GM19023 (cell line): Measurements from ENCODE around the gene AP3M1.
"Not testable (repeated sequence)": the region's sequence is repeated elsewhere in the genome, so short reads cannot be mapped to it uniquely, and the experiment has no call there.

ENCODE experiments used
- ATAC-seq: cut with Tn5 transposase; IDR thresholded peaks from one replicate; pipeline ENCODE4 v1.9.1; 2021; ENCODE audit warnings: mild to moderate bottlenecking, moderate library complexity; ENCODE audit not compliant: unreplicated experiment

The AP3M1 gene

DNA sequence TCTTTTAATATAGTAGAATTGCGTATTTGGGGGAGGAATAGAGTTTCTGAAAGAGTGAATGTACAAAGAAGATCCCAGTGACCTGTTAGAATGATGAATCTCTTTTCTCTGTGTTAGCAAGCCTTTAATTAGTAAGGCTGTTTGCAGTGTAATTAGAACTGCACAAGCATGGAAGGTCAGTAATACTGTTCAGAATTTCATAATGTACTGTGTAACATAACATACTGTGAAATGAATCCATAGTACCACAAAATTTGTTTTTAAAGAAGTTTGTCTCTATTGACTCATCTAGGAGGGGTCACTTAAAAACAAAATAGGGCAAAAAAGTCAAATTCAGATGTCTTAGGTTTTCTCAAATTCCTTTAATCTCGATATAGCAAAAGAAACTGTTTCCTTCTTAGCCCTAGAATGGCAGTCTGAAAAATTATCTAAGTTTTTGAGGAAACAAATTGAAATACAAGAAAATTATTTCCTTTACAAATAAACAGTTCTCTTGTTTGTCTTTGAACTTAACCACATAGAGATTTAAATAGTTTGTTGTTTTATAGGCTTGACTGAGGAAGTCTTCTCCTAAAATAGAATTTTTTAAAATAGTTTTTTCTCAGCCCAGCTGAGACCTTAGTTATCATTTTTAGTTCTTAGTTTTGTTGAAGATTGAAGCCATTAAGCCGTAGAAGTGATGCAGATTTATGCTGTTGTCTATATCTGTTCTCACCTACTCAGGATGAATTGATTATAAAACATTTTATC, 12.9 kb upstream of the AP3M1 start:
- no peak for ATAC-seq

DNA sequence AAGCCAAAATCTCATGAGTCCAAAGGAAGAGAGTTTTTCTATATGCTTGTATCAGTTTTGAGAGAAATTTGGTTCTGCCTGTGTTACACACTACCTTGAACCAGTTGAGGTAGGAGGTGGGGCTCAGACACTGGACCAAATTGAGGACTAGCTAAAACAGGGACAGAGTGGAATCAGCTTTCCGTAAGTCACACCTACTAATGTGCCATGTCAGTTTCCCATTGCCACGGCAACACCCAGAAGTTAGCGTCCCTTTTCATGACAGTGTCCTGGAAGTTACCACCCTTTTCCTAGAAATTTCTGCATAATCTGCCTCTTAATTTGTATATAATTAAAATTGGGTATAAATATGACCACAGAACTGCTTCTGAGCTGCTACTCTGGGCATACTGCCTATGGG, 9.4 kb upstream of the AP3M1 start:
- ATAC-seq = no peak

DNA sequence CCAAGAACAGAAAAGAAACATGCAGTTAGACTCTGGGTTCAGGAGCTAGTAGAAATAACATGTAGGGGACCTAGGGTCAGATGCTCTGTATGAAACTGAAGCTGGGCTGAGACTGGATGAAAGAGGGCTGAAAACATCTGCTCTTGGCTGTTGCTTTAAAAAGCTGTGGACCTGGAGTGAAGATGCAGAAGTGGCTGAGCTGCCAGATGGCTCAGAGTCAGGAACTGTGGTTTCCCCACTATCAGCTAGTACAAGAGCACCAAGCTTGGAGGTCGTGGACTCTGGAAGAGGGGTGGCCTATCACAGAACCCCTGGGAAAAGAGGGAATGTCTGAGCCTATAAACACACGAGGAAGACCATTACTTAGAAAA, 6.3 kb upstream of the AP3M1 start:
- no peak for ATAC-seq

DNA sequence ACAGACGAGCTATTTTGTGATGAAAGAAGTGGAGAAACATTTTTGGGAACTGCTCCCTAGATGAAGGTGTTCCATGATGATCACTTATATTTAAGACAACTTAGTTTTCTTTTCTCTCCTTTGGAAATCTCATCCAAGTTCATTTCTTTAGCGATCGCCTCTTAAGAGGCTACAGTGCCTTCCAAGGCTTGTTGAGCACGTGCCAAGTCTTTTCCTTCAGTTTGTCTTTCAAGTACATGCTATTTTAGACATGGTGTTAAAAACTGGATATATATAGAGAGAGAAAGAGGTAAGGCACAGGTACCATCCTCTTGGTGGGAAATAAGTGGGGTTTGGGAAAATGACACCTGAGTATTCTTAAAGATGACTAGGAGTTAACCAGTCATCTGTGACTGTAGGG, 3.0 kb upstream of the AP3M1 start:
- no peak for ATAC-seq

DNA sequence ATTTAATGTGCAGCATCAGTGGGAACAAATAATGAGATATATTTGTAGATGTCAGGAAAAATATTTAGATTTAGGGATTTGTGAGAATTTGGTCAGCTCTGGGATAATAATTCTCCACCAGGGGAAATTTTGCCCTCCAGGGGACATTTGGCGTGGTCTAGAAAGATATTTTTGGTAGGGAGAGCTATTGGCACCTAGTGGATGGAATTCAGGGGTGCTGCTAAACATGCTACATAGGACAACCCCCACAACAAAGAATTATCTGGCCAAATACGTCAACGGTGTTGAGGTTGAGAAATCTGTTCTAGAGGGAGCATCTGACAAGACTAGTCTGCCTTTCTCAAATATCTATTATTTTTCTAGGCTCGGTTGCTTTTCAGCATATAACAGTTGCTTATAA, 2.5 kb upstream of the AP3M1 start:
- ATAC-seq = no peak

DNA sequence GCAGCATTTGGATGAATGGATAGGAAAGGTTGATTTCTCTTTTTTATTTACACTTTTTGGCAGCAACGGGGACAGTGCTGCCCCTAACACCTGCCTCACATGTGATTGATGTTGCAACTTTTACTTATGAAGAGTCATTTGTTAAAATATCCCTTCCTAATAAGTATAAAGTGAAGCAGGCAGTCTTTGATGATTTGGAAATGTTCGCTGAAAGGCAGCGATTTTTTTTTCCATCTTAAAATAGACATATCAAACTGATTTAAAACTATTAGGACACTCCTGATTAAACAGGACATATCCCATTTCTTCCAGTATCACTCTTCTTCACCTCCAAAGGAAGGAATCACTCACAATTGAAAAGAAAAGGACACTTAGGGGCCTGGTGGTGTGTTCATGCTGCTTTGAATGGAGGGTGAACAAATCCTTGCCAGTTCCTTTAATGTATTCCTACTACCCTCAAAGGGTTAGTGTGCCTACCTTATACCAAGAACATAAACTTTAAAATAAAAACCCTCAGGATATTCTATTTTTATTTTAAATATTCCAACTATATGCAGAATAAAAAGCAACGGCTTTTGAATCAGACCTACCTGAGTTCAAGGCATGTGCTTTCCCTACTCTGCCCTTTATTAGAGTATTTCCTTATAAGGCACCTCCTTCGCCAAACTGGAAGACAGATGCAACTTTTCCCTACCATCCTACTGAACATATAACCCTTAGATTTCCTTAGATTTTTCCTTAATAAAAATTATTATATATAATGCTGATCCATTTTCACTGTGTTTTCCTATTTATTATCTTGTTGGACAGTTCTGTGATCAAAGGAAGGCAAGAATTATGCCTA, 1.5 kb upstream of the AP3M1 start:
- no peak for ATAC-seq

DNA sequence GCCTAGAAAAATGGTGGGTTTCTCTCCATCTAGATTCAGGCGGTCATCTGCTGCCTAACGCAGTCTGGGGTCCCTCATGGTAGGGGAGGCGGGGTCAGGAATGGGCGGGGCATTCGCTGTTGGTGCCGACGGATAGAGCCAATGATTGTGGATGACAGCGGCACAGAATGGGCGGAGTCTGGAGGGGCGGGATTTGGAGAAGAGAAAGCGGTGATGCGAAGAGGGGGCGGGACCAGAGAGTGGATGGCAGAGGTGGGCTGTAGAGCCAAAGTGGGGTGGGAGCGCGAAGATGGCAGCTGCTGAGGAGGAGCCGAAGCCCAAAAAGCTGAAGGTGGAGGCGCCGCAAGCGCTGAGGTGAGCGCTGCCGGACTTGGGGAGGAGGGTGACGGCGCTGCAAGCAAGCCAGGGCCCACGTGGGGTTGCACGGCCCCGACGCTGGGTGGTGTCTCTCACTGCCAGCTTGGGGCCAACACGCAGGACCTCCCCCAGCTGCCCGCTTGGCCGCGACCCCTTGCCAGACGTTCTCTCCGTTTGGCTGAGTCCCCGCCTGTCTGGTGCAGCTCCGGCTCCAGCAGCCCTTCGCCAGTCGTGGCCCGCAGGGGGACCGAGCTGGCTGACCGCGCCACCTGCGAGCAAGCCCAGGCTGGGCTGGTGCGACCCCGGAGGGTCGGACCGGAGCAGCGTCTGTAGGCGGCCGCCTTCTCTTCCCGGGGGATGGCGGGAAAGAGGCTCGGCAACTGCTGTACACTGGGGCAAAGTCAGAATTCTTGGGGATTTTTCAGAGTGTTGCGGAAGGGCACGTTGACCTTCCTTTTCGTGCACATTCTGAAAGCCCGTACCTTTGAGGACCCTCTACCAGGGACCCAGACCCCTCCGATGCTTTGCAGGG, 606 bp upstream of the AP3M1 start, which contains the start of gene ADK:
Gene ADK, plus strand, starts transcription at position 232 of the 889 bp plus-strand sequence. Its CDS starts 58 bp downstream, at position 290.
- peak; percentile 85 for ATAC-seq

DNA sequence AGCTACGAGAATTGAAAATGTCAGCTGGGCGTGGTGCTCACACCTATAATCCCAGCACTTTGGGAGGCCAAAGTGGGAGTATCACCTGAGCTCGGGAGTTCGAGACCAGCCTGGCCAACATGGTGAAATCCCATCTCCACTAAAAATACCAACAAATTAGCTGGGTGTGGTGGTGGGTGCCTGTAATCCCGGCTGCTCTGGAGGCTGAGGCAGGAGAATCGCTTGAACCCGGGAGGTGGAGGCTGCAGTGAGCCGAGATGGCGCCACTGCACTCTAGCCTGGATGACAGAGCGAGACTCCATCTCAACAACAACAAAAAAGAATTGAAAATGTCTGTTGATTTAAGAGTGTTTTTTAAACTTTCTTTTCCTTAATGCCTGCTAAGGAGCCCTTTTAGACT, 3.6 kb downstream of the AP3M1 start:
- not testable (repeated sequence) for ATAC-seq

DNA sequence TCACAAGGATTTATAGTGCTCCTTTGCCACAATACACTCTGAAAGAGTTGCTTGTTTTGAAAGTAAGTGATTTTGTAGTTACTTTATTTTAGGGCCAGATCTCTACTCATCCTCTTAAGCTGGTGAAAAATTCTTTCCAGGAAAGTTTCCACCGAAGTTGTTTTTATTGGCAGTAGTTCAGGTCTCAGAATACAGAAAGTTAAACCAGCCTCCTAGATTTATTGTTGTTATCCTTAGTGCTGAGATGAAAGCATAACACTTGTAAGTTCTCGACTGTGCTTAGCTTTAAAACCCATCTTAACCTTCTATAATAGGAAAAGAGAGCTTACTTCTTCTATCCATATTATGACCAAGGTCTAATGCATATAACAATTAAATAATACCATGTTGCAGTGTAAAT, 5.5 kb downstream of the AP3M1 start:
- no peak for ATAC-seq

DNA sequence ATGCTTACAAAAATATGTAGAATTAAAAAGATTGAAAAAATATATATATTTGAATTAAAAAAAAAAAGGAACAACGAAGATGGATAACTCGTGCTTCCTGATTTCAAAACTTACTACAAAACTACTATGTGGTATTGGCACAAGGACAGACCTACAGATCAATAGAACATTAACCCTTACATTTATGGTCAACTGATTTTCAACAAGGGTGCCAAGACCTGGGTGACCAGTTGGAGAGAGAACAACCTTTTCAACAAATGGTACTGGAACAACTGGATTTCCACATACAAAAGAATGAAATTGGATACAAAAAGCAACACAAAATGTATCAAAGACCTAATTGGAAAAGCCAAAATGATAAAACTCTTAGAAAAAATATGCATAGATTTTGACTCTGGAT, 10.1 kb downstream of the AP3M1 start:
- no peak for ATAC-seq

DNA sequence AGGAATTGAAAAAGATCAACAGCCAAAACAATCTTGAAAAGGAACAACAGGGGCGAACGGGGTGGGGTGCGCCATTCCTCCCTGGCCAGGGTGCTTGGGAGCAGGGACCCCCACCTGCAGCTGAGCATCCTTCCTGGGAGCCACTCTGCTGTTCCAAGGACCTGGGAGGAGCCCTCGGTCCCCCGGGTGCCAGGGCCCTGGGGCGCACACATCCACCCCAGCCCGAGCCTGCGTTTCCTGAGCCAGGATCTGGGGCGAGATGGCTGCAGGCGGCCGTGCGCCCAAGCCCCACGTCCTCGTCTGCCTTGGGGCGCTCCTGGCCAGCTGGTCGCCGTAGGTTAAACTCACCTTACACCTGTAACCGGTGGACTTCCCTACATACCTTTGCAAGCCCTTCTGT, 10.6 kb downstream of the AP3M1 start:
- no peak for ATAC-seq

DNA sequence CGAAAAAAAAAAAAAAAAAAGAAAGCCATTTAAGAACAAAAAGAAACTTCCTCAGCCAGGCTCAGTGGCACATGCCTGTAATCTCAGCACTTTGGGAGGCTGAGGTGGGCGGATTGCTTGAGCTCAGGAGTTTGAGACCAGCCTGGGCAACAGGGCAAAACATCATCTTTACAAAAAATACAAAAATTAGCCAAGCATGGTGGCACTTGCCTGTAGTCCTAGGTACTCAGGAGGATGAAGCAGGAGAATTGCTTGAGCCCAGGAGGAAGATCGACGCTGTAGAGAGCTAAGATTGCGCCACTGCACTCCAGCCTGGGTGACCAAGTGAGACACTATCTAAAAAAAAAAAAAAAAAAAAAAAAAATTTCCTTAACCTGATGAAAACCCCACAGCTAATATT, 12.0 kb downstream of the AP3M1 start:
- ATAC-seq = not testable (repeated sequence)

DNA sequence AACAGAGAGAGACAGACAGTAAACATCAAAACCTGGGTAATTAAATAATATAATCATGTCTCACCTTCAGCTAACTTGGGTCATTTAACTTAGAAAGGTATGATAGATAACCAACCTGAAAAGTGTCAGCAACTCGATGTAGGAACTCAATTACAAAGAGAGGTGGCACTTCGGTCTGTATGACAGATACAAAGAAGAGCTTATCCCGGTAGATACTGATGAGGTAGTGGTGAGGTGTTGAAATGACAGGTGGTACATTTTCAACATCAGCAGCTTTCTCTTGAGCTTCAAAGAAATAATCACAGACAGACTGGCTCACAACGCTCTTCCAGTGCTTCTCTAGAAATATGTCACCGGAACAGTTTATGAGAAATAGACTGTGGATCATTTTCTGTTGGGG, 12.6 kb downstream of the AP3M1 start:
- ATAC-seq = no peak

DNA sequence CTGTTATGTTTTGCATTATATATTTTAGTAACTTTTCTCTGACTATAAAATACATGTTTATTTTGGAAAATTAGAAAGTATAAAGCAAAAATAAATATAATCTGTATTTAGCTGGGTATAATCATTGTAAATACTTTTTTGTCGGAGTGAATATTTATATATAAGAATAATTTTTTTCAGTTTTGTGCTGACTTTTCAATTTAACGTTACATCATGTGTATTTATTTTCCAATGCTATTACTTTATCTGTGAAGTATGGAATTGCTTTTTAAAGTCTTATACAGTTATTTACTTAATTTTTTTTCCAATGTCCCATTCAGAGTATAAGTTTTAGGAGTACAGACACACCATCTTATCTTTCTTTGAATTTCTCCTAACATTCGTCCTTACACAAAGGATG, 15.2 kb downstream of the AP3M1 start:
- no peak for ATAC-seq

DNA sequence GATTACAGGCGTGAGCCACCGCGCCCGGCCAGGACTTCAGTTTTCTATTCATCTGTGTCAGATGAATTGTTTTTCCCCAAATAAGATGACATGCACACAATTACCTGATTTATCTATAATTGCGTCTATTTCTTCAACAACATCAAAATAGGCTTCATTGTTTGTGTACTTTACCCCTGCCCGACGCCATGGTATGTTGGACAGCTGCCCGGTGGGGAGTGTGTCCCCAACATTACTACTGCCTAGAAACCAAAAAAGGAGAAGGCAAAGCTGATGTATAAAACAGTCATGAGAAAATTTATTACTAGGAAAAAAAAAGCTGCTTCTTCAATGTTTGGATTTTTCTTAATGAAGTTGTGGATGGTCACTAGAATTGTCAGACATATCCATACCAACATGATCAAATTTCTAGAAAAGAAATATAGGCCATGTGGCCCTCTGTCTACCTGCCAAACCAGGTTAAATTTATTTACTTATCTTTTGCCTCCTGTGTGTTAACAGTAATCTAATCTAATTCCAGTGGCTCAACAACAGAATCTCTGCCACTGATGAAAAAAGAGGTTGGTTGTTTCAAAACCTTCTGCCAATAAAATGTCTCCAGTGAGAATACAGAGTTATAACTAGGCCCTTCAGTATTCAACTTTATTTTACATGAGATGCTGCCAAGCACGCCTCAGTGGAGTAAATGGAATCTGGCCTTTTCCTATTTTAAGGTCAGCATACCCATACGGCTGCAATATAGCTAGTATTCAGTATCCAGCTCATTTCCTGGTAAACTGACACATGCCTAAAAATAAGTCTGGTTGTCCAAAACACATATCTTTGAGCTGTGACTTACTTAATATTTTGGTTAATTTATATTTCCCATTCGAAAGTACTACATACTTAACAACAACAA, 16.5 kb downstream of the AP3M1 start:
- no peak for ATAC-seq

DNA sequence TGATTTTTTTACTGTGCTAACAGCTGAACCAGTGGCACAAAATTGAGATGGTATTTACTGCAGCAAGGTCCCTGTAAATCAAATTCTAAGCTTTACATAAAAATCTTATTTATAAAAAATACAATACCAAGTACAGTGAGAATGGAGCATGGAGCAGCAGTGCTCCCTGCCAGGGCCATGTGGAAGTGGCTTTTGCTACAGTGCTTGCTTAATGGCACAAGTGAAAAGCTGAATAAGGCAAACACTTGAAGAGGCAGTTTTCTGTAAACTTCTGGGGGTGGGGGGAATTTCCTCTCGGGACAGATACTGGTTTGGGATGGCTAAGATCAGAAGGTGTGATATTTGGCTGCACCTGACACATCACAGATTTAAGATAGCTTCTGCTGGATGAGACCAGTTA, 27.5 kb downstream of the AP3M1 start:
- no peak for ATAC-seq

DNA sequence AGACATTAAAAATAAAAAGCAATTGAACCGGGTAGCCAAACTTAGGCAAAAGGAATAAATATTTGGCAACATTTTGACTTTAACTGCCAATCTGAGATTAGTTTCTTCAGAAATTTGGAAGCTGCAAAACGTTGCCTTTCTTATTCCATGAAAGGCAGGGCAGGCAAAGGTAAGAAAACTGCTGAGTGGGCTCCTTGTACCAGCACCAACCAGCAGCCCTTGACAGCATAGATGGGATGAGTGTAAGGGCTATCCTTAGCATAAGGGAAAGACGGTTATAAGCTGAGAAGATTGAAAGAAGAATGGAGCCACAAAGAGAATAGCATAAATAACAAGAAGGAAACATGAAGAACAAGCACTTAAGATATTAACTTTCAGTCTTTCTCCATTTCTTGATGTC, 28.6 kb downstream of the AP3M1 start:
- no peak for ATAC-seq

DNA sequence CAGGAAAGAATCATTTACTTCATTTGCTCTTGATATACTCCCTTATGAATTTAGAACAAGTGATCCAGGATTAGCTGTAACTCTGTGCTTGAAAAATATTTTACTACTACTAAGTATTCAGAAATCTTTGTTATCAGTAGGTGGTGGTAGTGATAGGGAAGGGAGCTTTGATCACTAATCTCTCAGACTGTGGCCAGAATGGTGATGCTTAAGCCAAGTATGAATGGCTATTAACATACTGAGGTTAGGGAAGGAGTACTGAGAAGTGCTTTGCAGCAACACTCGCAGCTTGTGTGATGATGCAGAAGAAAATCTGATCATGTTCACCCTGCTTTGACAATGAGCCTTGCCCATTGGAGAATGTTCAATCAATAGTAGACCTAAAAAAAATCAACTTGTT, 29.3 kb downstream of the AP3M1 start:
- no peak for ATAC-seq

DNA sequence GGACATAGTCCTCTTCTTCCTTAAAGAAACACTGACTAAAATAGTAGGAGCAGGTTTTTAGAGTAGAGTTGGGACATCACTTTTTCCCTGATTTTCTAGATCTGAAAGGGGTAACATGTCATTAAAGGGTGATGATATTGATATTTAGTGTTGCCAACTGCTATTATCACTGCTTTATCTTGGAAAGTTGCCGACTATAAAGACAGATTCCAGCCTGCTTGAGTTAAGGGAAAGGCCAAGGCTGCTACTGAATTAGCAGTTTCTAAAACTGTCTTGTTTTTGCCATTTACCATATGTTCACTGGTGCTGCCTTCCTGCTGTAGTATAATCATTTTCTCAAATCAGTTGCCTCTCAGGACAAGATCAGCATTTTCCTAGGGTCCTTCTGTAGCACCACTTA, 29.7 kb downstream of the AP3M1 start:
- ATAC-seq = no peak

DNA sequence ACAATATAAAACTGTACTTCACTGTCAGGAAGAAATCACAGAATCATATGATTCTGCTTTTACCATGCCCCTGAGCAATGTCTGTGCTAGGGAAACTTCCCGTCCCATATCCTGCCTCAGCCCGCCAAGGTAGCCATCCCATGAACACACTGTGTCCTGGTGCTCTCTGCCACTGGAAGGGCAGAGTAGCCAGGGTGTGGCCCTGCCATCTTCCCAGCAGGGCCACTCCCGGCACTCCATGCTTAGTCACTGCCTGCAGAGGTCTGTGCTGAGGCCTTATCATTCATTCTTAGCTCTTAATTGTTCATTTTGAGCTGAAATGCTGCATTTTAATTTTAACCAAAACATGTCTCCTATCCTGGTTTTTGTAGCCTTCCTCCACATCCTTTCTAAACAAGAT, 31.8 kb downstream of the AP3M1 start:
- ATAC-seq = no peak
